Mesenteric fat pad (tissue), 1 donor: ENCODE results near the gene ZFAND6. TPM values are rescaled to one million over a fixed set of nuclear protein-coding genes. Genes with fewer than 3 reads are reported as not detected.

Experiments
- DNase-seq: peaks from one replicate; pipeline ENCODE4 v3.0.0-alpha.2; 2020; ENCODE audit warnings: low spot score
- total RNA-seq: library from RNA; stranded (reverse); fragmentation: NEBNext Ultra II Directional; extraction: Animal tissue kit (Norgen Biotek cat#: 25700); gene quantifications from one replicate; pipeline ENCODE4 v1.2.1, GENCODE V29; 2021
- donor health status: DM: yes; HTN: yes; CAD: no.

Gene ZFAND6
- total RNA-seq, 1 donor from 2014 or later, result 84.0 TPM

DNA sequence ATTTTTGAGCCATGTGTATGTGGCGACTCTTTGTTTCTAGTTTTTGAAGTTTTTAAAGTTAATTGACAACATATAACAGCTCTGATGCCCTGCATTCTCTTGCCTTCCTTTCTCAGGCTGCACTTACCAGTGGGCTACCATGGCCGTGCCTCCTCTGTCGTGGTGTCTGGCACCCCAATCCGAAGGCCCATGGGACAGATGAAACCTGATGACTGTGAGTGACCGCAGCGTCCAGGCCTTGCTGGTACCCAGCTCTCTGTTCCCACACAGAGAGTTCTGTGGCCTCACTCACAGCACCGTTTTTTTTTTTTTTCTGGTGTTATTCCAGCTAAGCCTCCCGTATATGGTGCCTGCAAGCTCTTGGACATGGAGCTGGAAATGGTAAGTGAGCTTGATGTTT is 108.5 kb downstream of the ZFAND6 start:
- no peak for DNase-seq

DNA sequence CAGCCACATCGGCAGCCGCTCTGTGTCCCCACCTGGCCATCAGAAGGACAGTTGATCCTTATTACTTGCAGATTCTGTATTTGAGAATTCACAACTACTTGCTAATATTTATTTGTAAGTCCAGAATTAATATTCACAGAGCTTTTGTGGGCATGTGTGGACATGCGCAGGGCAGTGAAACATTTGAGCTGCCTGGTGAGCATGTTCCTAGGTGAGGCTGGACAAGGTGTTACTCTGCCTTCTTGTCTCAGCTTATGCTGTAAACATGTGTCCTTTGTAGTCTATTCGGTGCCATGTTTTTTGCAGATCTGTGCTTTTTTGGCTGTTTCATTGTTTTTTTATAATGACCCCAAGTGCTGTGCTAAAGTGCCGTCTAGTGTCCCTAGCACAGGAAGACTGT is 108.9 kb downstream of the ZFAND6 start:
- no peak for DNase-seq

DNA sequence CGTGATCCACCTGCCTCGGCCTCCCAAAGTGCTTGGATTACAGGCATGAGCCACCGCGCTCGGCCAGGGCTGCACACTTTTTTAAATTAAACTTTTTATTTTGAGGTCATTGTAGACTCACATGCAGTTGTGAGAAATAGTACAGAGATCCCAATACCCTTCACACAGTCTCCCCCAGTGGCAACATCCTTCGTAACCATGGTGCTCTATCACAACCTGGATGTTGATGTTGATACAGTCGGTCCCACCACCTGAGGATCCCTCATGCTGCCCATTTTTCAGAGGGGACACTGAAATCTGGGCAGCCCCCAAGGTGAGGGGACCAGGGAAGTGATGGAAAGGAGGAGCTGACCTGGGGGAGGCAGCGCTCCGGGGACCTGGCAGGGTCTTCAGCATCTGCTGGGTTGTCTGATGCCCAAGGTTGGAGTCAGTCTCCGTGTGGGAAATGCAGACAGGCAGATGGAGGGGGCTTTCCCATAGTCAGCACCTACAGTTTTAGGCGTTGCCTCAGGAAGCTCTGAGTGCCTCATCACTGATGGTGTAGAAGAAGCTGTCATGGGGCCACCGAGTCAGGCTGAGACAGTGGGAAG is 110.4 kb downstream of the ZFAND6 start:
- peak; percentile 80 for DNase-seq

DNA sequence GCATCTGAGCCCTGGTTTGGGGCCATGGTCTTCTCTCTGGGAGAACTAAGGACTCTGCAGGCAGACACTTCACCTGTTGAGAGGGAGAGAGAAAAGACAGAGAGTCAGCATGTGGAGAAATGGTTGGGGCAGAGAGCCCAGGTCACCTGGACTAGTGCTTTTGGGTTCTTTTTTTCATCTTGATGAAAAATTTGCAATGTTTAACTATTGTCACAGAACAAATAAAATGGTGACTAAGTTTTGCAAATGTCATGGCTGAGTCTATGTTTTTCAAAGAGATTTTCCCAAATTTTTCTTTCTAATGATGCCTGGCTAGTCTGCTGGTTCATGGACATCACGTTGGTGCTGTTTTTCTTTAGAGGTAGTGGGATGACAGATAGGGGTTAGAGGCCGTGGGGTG is 111.1 kb downstream of the ZFAND6 start:
- DNase-seq, result no peak

DNA sequence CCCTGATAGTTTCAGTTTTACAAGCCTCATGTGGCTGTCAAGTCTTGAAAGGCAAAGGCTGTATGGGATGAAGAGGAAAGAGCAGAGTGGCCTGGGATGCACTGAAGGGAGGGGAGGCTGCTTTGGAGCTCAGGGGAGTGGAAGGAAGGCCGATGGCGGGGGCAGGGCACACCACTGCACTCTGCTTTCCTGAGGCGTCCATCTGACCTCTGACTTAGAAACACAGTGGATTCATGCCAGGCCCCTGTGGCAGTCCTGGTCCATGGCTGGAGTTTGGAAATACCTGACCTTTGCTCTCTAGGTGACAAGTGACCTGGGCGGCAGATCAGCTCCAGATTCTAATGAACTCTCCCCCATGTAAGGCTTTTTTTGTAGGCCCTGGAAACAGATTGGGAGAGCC is 112.3 kb downstream of the ZFAND6 start:
- no peak for DNase-seq

DNA sequence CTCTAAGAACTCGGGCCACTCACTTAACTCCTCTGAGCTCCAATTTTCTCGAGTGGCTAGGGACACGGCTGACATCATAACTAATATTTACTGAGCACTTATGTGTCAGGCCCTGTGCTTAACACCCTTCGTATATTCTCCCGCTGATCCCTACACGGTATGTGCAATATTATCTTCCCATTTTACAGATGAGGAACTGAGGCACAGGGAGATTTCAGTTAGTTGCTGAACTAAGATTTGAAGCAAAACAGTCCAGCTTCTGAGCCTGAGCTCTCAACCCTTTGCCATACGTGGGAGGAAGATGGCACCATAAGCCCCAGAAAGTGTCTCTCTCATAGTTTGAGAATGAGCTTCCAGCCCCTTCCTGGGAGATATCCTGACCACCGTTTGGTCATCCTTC is 112.9 kb downstream of the ZFAND6 start:
- no peak for DNase-seq

DNA sequence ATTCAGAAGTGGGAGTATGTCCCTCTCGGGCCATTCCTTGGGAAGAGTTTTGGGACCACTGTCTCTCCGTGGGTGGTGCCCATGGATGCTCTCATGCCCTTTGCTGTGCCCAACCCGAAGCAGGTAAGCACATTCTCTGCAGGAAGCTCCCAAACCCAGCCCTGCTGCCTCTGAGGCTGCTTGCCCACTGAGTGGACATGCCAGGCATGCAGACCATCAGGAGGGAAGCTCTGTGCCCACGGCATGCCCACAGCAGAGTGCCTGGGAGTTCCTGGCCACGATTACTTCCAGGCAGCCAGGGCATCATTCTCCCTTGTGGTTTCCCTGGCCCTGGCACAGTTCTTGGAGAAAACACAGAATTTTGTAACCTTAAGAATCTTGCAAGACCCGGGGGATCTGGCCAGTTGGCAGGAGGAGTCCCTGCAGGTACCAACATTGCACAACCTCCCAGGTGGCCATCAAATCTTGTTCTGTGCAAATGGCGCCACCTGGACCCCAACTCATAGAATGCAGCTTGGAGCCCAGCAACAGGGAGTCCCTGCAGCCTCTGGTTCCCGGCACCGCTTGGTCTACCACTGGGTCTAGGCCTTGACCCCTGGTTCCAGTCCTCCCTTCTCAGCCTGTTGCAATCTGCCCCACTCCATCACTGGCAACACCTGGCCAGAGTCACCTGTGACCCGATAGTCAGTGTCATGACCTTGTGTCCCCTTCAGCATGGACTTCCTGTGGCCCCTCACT is 113.7 kb downstream of the ZFAND6 start:
- no peak for DNase-seq

DNA sequence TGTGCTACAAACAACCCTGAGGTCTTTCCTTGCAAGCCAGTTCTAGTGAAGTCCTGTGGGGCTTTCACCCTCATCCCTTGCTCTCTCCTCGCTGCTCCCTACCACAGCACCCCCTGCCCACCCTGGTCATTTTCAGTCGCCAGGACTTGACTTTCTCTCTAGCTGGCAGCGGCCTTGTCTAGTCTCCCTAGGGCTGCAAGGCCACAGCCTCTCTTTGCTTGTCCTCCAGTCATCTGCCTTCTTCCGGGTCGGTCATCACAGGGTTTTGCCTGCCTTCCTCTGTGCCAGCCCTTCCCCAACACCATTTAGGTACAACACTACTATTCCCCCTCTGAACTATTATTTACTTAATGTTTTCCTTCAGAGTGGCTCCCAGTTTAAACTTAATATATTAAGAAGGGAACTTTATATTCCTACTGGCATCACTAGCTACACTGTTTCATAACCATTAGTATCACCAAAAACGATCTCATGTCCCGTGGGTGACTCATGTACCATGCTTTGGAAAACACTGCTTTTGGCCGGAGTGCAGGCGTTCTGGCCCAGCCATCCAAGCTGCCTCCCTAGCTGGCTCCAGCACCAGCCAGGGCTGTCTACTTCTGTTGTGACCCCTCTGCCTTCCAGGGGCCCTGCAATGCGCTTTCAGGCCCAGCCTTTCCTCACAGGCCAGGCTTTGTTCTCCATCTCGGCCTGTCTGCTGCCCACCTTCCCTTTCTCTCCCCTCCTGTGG is 114.7 kb downstream of the ZFAND6 start:
- DNase-seq, result no peak

DNA sequence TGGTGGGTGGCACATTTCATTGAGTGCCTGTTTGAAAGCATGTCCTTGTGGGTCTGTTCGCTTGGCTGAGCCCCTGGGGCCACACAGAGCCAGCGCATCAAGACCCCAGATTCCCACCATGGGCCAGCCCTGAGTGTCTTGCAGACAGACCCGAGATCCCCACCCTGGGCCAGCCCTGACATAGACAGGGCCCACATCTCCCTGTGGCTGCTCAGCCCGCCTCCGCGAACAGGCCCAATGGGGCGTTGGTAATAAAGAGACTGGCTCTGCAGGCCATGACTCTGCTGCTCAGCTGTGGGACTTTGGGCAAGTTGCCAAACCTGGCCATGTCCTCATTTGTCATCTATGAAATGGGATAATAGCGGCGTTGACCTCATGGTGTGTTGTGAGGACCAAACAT is 116.0 kb downstream of the ZFAND6 start:
- DNase-seq, result no peak

DNA sequence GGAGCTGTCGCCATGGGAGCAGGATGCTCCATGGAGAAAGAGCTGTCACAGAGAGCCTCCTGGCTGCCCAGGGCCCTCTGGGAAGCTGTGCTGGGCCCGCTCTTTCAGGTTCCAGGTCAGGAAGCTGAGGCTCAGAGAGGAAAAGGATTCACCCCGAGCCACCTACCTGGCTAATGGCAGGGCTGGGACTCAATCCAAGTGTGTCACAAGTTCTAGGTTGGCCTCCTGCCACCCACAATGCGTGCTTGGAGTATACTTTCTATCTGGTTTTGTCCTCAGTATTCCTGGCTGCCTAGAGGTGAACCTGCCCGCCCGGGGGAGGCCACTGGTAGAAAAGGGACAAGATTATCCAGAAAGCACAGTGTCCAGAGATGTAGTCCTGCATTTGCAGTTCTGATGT is 117.0 kb downstream of the ZFAND6 start:
- DNase-seq, result no peak

DNA sequence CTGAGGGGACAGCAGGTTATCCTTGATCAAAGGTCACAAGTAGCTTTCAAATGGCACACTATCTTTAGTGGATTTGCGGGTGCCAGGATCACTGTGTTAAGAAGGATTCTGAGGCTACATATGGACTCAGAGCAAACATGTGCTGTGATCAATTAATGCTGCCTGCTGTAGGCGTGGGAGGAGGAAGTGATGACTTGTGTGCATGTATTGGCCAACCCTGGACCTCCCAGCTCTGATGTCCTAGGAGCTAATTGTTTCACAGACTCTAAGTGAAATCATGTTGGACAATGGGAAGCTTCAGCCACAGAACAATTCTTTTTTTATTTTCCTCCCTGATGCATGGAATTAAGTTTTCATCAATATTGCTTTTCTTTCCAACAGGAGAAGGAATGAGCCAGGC is 117.7 kb downstream of the ZFAND6 start:
- no peak for DNase-seq

DNA sequence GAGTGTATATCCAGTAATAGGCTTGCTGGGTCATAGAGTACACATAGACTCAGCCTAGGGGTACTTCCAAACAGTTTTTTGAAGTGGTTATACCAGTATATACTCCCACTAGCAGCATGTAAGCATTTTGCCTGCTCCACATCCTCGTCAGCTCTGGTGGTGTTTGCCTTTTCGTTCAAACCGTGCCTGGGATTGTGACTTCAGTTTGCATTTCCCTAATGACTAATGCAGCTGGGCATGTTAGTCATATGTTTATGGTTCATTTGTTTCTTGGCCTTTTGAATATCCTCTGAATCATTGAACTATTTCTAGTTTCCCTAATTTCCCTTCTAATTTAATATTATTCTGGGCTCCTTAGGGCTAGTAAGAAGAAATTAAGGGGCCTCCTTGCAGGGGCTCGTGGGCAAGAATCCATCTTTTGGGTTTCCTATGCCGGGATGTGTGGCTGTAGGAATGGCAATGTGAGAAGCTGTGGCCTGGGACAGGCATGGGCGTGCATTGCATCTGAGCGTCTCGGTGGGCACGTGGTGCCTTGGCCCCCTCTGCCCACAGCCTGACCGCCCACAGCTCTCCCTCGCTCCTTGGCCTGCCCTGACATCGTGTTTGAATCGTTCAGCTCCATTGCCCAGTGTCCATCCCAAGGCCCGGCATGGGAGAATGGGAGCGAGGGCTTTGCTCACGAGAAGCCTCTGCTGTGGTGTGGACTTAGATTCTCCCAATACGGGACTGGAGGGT is 119.7 kb downstream of the ZFAND6 start:
- no peak for DNase-seq

DNA sequence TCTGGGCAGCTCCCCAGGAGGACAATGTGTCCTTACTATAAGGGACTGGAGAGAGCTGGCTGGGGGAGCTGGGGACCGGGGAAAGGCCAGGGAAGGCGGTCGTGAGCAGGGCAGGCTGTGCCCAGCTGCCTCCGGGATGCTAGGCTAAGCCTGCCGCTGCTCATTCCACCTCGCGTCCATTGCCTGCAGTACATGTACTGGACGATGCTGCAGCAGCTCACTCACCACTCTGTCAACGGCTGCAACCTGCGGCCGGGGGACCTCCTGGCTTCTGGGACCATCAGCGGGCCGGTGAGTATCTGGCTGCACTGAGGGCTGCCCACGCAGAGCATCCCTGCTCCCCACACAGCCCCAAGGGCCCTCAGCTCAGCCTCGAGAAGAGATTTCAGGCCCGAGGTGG is 120.5 kb downstream of the ZFAND6 start:
- DNase-seq, result no peak

DNA sequence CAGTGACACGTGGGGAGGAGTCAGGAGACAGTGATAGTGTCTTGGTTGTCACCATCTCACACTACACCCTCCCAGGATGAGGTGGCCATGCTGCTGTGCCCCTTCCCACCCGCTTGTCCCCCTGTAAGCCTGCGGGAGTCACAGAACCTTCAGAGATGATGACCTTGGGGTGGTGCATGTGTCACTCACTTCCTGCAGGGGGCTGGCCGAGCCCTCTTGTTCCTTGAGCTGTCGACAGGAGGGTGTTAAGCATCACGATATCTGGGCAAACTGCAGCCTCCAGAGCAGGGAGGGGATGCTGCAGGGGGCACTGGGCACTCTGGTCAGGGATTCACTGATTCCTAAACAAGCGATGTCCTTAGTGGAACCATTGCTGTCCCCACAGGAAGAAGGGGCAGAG is 121.0 kb downstream of the ZFAND6 start:
- no peak for DNase-seq

DNA sequence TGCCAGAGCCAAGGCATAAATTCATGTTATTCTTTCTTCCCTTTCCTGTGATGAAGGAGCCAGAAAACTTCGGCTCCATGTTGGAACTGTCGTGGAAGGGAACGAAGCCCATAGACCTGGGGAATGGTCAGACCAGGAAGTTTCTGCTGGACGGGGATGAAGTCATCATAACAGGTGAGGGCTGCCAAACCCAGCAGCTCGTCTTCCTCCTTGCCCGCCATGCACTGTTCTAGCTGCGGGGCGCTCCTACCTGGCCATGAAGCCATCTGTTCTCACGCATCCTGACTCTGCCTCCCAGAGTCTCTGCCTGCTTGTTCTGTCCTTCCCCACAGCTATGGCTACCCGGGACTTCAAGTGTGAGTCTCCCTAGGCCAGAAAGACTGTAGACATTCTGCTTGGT is 121.5 kb downstream of the ZFAND6 start:
- DNase-seq, result no peak

DNA sequence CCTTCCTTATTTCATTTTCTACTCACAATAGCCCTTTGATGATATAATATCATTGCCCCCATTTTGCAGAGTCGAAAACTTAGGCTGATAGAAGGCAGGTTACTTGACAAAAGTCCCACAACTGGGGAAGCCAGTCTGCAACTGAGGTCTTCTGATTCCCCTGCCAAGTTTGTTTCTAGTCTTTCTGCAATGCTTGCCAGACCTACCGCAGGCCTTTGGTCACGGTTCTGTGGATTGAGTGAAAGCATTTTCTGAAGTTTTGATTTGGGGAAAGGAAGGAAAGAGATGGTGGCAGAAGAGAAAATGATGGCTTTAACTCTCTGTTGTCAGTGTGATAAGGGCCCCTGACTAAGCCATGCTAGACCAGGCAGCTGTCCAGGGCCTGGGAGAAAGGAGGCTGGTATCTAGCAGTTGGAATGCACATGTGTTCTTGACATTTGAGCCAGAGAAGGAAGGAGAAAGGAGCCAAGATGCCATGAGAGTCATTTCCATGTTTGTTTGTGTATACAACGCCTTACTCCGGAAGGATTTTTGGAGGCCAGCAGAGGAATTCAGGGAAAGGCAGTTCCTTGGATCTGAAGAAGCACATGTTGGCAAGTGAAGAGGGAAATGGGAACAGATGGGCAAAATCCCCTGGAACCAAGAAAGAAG is 123.3 kb downstream of the ZFAND6 start:
- no peak for DNase-seq

DNA sequence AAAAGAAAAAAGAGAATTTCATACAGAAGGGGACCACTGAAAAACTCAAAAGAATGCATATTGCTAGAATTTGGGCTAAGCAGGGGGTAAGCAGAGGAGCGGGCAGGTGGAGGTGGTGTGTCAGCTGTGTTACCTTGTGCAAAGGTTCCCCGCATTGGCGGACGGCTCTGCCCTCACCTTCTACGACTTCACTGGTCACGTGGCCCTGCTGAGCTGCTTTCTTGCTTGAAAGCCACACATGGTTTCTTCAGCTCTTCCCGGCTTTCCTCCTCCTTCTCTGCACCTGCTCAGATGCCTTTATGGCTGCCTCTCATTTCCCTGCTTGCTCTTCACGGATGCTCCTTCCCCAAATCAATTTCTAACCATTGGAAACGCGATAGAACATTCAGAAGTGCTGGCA is 123.8 kb downstream of the ZFAND6 start:
- DNase-seq, result no peak

DNA sequence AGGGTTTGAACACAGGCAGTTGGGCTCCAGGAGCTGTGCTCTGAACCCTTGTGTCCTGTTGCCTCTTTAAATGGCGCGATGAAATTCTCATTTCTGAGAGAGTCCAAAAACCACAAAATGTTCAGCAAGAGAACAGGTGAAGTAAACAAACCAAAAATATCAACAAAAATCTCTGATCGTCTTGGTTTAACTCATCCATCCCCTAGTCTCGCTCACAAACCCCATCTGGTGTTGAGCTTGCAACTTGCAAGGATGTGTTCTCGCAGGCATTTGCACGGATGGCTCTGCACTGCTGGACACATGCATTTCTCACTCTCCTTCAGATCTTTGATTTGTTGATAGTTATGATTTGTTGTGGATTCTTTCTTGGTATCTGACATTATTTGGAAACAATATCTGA is 124.4 kb downstream of the ZFAND6 start:
- DNase-seq, result no peak

DNA sequence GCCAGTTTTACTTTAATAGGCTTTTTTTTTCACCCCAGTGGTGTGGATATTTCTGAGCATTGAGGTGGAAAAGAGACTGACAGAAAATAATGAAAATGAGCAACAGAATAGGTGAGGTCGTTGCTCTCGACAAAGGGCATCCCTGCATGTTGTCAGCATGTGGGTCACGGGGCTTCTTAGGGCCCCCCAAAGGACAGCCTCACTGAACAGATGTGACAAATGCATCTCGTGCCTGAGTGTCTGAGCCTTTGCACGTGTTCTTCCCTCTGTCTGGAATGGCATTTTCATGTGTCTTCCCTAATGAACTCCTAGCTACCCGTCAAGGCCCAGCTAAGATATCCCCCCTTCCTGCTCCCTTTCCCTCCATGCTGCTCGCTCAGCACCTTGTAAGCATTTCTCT is 125.1 kb downstream of the ZFAND6 start:
- no peak for DNase-seq

DNA sequence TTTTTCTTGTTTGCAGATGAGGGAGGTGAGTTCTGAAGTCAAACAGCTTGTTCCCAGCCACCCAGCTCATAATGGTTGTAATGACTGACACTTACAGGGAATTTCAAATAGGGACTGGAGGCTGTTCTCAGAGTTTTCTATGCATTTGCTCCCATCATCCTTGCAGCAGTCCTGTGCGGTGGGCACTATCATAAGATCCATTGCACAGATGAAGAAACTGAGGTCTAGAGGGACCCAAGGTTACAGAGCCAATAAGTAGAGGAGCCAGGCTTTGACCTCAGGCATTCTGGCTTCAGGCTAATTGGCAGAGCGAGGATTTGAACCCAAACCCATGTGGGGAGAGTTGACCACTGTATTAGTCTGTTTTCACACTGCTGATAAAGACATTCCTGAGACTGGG is 125.7 kb downstream of the ZFAND6 start:
- no peak for DNase-seq

DNA sequence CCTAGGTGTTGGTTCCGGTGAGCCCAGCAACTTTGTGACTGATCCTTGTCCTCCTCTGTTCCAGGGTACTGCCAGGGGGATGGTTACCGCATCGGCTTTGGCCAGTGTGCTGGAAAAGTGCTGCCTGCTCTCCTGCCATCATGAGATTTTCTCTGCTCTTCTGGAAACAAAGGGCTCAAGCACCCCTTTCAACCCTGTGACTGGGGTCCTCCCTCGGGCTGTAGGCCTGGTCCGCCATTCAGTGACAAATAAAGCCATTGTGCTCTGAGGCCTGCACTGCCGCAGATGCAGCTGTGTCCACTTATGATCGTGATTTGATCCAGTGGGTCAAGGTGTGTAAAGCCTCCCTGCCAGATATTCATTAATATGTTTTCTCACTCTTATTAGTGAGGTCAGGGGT is 126.6 kb downstream of the ZFAND6 start:
- no peak for DNase-seq

DNA sequence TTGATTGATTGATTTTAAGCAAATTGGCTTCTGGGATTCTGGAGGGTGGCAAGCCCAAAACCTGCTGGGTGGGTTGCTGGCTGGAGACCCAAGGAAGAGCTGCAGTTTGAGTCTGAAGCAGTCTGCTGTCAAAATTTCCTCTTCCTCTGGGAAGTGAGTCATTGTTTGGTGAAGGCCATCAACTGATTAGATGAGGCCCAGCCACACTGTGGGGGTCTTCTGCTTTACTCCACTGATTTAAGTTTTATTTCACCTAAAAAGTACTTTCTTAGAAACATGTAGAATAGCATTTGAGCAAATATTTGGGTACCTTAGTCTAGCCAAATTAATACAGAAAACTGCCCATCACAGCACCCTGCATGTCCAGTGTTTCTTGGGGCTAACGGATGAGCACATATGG is 127.1 kb downstream of the ZFAND6 start:
- no peak for DNase-seq
